Measurements from ENCODE around the gene METRNL.

The METRNL gene

DNA sequence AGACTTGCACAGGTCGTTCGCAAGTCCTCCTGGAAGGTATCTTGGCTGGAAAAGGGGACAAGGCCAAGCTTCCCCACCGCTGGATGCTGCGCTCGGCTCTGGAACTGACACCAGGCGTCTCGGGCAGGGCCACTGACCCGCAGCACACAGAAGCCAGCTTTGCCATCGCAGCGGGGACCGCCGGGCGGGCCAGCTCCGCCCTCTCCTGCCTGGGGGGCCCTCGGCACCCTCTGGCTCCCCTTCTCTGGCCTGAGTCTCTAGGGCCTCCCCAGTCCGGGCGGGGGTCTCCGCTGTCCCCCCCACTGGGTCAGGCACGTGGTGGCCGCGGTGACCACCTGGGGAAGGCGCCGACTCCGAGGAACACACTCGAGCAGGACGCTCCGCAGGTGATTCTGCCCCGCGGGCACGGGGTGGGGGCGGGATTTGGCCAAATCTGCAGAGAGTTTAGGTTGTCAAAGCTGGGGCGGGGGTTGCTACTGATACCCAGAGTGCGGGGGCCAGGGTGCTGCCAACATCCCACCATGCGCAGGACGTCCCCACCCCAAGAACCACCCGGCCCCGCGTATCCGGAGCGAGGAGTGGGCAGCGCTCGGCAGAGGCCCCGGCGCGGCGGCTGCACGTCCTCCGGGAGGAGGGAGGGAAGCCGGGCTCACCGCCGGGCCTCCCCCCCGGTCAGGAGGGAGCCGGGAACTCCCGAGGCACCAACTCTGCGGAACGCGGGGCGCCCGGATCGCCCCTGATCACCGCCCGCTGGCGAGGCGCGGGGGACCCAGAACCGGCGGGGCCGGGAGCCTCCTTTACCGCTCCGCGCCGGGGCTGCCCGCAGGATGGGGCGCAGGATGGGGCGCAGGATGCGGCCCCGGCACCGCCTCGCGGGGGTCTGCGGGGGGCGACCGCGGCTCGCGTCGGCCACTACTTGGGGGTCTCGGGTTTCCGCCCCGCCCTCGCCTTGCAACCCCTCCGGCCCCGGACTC is 744 bp upstream of the METRNL start:
- Histone ChIP-seq H3F3A (ENCODE audit: insufficient read depth, low read length) (no peaks in the 10 kb centered on the region), H3K9me2 (ENCODE audit: low read depth, low read length) (no peaks in the 10 kb centered on the region), H3K4me3 (ENCODE audit: low read depth, low read length, poor library complexity, severe bottlenecking) (peak overlapping the region; percentile 65), H3K9ac (ENCODE audit: low read length) (peak overlapping the region; percentile 52), H3K9me3 (ENCODE audit: low read length) (no peaks in the 10 kb centered on the region), H3K4me1 (ENCODE audit: insufficient read depth, low read length, severe bottlenecking) (peaks cover 44% of the 10 kb centered on the region), H4K20me1 (ENCODE audit: insufficient read depth, low read length) (no peaks in the 10 kb centered on the region), H3K27ac (ENCODE audit: low read depth, low read length, poor library complexity, severe bottlenecking) (no peak overlapping the region), H3K36me3 (ENCODE audit: insufficient read depth, low read length) (no peaks in the 10 kb centered on the region), H3K4me2 (ENCODE audit: low read length) (peak overlapping the region; percentile 86), H3K79me2 (ENCODE audit: insufficient read depth, low read length) (no peaks in the 10 kb centered on the region), H2AFZ (ENCODE audit: low read length) (no peak overlapping the region), H3K27me3 (ENCODE audit: insufficient read depth, low read length) (peaks cover 9% of the 10 kb centered on the region; the same call in 1 of the 2 replicates)
- TF ChIP-seq, protein P1, sequence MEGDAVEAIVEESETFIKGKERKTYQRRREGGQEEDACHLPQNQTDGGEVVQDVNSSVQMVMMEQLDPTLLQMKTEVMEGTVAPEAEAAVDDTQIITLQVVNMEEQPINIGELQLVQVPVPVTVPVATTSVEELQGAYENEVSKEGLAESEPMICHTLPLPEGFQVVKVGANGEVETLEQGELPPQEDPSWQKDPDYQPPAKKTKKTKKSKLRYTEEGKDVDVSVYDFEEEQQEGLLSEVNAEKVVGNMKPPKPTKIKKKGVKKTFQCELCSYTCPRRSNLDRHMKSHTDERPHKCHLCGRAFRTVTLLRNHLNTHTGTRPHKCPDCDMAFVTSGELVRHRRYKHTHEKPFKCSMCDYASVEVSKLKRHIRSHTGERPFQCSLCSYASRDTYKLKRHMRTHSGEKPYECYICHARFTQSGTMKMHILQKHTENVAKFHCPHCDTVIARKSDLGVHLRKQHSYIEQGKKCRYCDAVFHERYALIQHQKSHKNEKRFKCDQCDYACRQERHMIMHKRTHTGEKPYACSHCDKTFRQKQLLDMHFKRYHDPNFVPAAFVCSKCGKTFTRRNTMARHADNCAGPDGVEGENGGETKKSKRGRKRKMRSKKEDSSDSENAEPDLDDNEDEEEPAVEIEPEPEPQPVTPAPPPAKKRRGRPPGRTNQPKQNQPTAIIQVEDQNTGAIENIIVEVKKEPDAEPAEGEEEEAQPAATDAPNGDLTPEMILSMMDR (IDR thresholded peaks at IDR 0.05; ENCODE audit: low read length), result no peak
- no peak for TF ChIP-seq EZH2 (IDR thresholded peaks at IDR 0.05; ENCODE audit: borderline replicate concordance, low read length)

- Histone ChIP-seq H3K4me2 (ENCODE audit: low read length) (peak overlapping the region; percentile 66), H3K4me3 (ENCODE audit: low read depth, low read length, poor library complexity, severe bottlenecking) (peak overlapping the region; percentile 59), H3K4me1 (ENCODE audit: insufficient read depth, low read length, severe bottlenecking) (peaks cover 54% of the 10 kb centered on the region), H4K20me1 (ENCODE audit: insufficient read depth, low read length) (no peaks in the 10 kb centered on the region), H3K9me2 (ENCODE audit: low read depth, low read length) (no peaks in the 10 kb centered on the region), H2AFZ (ENCODE audit: low read length) (no peak overlapping the region), H3K9me3 (ENCODE audit: low read length) (no peaks in the 10 kb centered on the region), H3K9ac (ENCODE audit: low read length) (peak overlapping the region; percentile 34; the same call in 1 of the 2 replicates), H3K27ac (ENCODE audit: low read depth, low read length, poor library complexity, severe bottlenecking) (no peak overlapping the region), H3K27me3 (ENCODE audit: insufficient read depth, low read length) (peaks cover 6% of the 10 kb centered on the region; the same call in 1 of the 2 replicates), H3K79me2 (ENCODE audit: insufficient read depth, low read length) (no peaks in the 10 kb centered on the region), H3F3A (ENCODE audit: insufficient read depth, low read length) (no peaks in the 10 kb centered on the region), H3K36me3 (ENCODE audit: insufficient read depth, low read length) (no peaks in the 10 kb centered on the region)
- TF ChIP-seq, protein P1 (IDR thresholded peaks at IDR 0.05; ENCODE audit: low read length), result no peak
- TF ChIP-seq EZH2 (IDR thresholded peaks at IDR 0.05; ENCODE audit: borderline replicate concordance, low read length), result no peak
These were observed 563 bp downstream of the METRNL start for GRCh38 chr17:83079766-83080578.

DNA sequence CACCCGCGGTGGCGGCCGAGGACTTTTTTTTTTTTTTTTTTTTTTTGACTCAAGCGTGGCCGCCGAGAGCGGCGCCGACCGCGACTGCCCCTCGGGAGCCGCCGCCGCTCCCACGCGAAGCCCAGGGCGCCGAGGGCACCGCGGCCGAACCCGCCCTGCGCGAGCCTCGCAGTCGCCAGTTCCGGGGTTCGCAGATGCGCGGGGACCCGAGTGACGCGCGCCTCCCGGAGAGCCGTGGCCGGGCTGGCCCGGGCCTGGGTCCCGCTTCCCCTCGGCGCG is 1.1 kb downstream of the METRNL start:
- Histone ChIP-seq H3K9ac (ENCODE audit: low read length) (peak overlapping the region; percentile 38; the same call in 1 of the 2 replicates), H3K9me2 (ENCODE audit: low read depth, low read length) (no peaks in the 10 kb centered on the region), H3K79me2 (ENCODE audit: insufficient read depth, low read length) (no peaks in the 10 kb centered on the region), H3K27me3 (ENCODE audit: insufficient read depth, low read length) (peaks cover 6% of the 10 kb centered on the region; the same call in 1 of the 2 replicates), H3F3A (ENCODE audit: insufficient read depth, low read length) (no peaks in the 10 kb centered on the region), H3K4me3 (ENCODE audit: low read depth, low read length, poor library complexity, severe bottlenecking) (peak overlapping the region; percentile 59), H3K9me3 (ENCODE audit: low read length) (no peaks in the 10 kb centered on the region), H3K36me3 (ENCODE audit: insufficient read depth, low read length) (no peaks in the 10 kb centered on the region), H2AFZ (ENCODE audit: low read length) (no peak overlapping the region), H3K4me1 (ENCODE audit: insufficient read depth, low read length, severe bottlenecking) (peaks cover 59% of the 10 kb centered on the region), H4K20me1 (ENCODE audit: insufficient read depth, low read length) (no peaks in the 10 kb centered on the region), H3K4me2 (ENCODE audit: low read length) (peak overlapping the region; percentile 66), H3K27ac (ENCODE audit: low read depth, low read length, poor library complexity, severe bottlenecking) (no peak overlapping the region)
- TF ChIP-seq, protein P1 (IDR thresholded peaks at IDR 0.05; ENCODE audit: low read length), result no peak
- no peak for TF ChIP-seq EZH2 (IDR thresholded peaks at IDR 0.05; ENCODE audit: borderline replicate concordance, low read length)

Data from OCI-LY1 (cell line).